GM19025 (cell line): ENCODE data around the gene RFX3.

Experiments
- ATAC-seq: cut with Tn5 transposase; IDR thresholded peaks from one replicate; pipeline ENCODE4 v1.9.1; 2021; ENCODE audit warnings: mild to moderate bottlenecking, low read depth, moderate library complexity; ENCODE audit not compliant: unreplicated experiment

RFX3 gene

DNA sequence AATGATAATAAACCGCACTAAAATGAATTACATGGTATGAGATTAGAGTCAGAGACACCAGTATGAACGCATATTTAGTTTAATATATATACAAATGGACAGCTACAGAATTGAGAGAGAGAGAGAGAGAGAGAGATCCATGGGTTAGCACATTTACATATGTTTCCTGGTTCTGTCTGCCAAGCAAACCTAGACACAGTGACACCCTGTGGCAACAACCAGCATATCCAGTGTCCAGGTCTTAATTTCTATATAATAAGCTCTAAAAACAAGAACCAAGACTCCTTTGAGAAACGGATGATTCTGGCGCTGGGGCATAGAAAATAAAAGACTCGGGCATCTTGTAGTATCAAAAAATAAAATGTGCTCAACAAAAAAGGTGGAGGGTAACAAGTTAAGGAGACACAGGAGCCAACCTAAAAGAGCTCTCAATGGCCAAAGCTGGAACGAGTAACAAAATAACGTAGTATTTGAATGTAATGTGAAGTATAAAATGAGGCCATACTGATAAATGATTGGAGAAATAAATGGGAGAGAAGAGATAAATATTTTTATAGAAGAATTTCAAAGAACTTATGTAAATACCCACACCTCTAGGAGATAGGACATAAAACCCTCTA is 84.5 kb downstream of the RFX3 start:
- peak; percentile 81 for ATAC-seq

DNA sequence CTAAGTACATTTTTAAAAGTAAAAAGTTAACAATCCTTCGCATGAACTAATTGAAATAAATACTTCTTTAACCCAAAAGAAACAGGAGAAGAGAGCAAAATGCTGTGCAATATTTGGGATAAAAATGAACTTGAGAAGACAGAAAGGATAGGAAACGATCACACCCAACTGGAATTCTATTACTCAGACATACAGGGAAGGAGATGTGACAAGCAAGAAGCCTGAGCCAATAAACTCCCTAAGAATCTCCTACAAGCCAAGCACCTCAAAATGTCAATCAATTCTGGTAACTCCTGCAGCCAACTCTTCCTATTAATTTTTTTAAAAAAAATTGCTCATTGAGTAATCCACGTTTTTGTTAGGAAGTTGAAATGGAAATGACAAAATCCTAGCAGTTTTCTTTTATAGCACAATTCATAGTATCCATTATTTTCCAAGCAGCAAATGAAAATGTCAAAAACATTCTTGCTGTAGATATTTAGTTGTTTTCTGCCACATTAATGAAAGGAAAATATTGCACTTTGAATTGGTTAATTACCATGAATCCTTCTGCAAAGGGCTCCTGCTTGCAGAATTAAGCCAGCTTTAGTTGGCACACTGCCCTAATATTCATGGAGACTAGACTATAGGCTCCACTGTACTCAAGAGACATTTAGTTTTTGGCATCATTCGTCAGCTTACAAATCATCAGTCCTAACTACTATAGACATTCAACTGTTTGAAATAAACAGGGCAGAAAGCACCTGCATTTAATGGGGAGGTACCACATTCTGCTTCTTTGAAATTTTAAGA is 89.0 kb downstream of the RFX3 start:
- no peak for ATAC-seq

- no peak for ATAC-seq
These were observed 90.1 kb downstream of the RFX3 start for GRCh38 chr9:3435732-3436131.

DNA sequence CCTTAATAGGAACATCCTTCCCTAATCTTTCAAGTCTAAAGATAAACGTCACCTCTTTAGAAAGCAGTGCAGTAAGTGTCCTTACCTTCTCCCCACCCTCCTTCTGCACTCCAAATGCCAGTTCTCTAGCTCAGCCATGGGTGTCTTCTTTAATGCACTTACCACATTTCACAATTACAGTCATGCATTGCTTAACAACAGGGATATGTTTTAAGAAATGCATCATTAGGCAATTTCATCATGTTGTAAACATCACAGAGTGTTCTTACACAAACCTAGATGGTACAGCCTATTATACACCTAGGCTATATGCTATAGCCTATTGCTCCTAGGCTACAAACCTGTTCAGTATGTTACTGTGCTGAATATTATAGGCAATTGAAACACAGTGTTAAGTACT is 91.2 kb downstream of the RFX3 start:
- no peak for ATAC-seq

DNA sequence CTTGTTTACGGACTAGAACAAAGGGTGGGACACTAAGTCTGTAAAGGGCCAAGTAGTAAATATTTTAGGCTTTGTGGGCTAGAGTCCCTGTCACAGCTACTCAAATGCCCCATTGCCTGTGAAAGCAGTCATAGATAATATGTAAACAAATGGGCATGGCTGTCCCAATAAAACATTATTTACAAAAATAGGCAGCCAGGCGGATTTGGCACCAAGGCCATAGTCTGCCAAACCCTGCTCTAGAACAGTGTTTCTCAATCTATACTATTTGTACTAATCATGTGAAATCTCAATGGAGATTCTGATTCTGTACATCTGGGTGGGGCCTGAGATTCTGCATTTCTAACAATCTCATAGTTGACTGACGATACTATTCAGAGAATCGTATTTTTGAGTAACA is 92.0 kb downstream of the RFX3 start:
- no peak for ATAC-seq

DNA sequence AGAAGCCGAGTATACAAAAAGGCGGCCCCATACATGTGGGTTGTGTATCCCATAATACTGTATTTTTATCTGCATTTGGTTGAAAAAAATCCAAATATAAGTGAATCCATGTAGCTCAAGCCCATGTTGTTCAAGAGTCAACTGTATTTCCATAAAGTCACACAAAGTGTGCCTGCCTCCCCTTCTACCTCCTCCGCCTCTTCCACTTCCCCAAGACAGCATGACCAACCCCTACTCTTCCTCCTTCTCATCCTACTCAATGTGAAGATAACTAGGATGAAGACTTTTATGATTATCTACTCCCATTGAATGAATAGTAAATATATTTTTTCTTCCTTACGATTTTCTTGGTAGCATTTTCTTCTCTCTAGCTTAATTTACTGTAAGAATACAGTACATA is 92.7 kb downstream of the RFX3 start:
- no peak for ATAC-seq

- no peak for ATAC-seq
These were observed 93.9 kb downstream of the RFX3 start for GRCh38 chr9:3431890-3432289.

- ATAC-seq = no peak
These were observed 105.9 kb downstream of the RFX3 start for GRCh38 chr9:3419893-3420292.

- no peak for ATAC-seq
These were observed 109.9 kb downstream of the RFX3 start for GRCh38 chr9:3415906-3416305.

DNA sequence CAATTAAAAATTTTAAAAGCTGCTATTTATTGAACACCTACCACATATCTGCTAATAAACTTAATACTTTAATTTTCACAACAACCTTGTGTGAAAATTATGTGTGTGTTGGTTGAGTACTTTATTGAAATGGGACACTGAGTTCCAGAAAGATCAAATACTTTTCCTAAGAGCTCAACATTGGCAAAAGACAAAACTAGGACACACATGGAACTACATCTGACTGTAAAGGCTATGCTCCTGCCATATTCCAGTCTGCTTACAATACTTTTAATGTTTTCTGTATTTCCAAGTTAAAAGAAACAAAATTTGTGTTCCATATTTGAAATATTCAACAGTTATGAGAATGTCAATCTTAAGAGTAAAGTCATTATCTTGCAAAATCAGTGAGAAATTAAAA is 111.8 kb downstream of the RFX3 start:
- ATAC-seq = no peak

- ATAC-seq = no peak
These were observed 115.3 kb downstream of the RFX3 start for GRCh38 chr9:3410461-3410860.

- no peak for ATAC-seq
These were observed 116.3 kb downstream of the RFX3 start for GRCh38 chr9:3409453-3409852.

- ATAC-seq = no peak
These were observed 122.5 kb downstream of the RFX3 start for GRCh38 chr9:3403315-3403714.

DNA sequence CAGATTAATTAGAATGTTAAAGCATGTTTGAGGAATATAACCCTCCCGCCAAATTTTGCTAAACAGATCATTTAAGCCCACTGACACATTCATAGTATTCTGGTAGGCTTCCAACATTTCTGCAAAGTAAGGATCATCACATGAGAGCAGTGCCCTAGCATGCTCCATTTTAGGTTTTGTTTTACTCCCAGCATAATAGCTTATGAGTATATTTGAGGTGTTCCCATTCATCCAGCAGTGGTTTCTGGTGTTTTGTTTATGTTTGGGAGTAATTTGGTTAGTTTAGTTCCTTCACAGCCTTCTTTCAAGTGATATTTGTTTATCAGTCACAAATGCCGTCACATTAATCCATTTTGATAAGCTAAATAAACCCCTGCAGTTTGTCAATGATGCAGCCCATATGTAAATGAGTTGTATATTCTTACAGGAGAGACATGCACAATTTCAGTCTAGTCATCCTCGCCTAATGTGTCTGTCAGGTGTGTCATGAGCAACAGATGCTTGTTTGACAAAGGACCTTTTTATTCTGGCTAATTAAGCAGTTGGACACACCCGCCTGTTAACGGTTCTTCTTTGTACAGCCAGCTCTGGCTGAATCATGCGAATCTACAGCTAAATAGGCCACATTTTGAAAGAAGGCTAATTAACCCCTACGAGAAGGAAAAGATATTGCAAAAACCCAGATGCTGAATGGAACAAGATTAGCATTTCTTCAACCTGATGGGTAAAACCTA is 124.4 kb downstream of the RFX3 start:
- ATAC-seq = no peak

DNA sequence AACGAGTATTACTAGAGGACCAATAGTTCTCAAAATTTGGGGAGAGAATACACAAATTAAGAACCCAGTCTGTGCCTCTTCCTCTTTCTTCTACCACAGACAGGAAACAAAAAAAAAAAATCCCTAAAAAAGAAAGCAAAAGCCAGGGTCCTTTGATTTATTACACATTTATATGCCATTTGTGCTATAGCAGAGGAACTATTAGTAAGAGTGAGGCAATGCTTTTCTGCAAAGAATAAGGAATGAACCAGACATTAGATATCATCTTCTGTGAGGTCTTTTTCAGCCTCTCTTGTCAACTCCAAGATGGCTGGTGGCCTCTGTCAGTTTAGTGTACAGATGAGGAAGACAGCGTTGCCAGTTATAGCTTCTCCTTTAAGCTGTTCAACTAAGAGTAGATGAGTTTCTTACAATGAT is 127.6 kb downstream of the RFX3 start:
- peak; percentile 42 for ATAC-seq

GRCh38 chr9:3397766-3398165 is 128.0 kb downstream of the RFX3 start:
- peak; percentile 19 for ATAC-seq

DNA sequence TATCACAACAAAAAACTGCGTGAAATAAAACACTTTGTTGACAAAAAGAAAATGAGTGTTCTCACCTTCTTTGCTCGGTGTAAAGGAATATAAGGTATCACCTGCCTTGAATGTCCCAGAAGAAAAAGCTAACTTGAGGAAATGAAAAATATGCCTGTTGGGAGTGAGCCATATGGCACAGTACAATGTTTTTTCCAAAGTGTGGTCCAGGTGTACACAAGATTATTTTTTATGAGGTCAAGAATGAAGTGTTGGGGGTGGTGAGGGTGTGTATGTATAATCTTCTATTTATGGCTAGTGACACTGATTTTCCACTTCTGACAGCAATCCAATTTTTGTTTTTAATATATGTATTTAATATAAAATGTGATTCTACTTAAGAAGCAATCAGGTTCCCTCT is 134.4 kb downstream of the RFX3 start:
- no peak for ATAC-seq

DNA sequence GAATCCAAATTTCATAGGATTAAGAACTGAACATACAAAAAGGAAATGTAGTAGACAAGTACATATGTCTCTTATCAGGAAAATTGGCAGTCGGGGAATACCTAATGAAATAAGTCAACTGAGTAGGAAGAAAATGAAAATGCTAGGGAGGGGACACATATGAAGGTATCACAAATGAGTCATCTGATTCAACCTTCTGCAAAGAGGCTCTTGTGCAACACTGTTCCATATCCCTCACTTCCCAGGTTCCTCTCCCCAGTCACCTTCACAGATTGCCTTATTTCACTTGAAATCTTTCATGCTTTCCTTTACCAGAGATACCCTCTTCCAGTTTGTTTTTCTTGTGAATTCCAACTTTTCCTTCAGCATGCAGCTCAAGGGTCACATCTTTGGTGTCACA is 139.0 kb downstream of the RFX3 start:
- no peak for ATAC-seq

DNA sequence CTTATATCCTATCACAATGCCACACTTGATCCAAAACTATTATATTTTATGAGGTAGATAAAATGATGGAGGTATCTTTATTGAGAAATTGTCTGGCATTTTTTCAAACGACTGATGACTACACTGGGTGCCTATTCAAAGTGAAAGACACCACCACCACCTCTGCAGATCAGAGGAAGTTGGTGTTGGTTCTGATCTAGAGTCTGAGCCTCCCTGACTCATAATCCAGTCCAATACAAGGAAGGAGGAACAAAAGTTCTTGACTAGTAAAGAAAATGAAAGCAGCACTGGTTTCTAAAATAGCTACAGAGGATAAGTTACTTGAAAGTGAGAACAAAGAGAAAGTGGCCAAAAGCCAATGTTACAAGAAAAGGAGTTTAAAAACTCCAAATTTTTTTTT is 139.9 kb downstream of the RFX3 start:
- peak; percentile 89 for ATAC-seq

GRCh38 chr9:3371842-3372241 is 154.0 kb downstream of the RFX3 start:
- ATAC-seq = no peak

GRCh38 chr9:3370715-3371114 is 155.1 kb downstream of the RFX3 start:
- ATAC-seq = no peak

DNA sequence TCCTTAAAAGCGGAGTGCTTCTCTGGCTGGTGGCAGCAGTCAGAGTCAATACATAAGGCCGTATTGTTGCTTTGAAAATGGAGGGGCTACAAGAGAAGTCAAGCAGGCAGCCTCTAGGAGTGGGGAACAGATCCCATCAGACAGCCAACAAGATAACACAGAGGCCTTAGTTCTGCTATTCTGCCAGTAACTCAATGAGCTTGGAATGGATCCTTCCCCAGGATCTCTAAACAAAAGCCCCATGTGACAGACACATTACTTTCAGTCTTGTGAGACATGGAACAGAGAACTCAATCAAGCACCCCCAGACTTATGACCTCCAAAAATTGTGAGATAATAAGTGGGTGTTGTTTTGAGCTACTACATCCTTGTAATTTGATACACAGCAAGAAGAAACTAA is 158.6 kb downstream of the RFX3 start:
- ATAC-seq = no peak
